HG02938 (cell line): ENCODE measurements around the gene CTDSP1.

Source experiments
- ATAC-seq: cut with Tn5 transposase; IDR thresholded peaks from one replicate; pipeline ENCODE4 v1.9.1; 2021; ENCODE audit warnings: mild to moderate bottlenecking, moderate library complexity; ENCODE audit not compliant: unreplicated experiment

CTDSP1 gene

DNA sequence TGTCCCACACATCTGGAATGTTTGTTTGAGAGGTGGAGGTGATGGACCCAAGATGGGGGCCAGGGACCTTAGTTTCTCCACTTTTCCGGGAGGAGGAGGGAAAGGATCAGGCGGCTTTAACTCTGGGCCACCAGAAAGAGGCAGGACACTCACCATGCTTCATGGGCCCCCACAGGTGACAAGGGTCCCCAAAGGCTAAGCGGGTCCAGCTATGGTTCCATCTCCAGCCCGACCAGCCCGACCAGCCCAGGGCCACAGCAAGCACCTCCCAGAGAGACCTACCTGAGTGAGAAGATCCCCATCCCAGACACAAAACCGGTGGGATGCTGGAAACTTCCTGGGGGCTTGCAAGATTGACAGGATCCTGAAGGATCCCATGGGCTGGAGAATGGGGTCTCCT lies 16.9 kb upstream of the CTDSP1 start:
- no peak for ATAC-seq

DNA sequence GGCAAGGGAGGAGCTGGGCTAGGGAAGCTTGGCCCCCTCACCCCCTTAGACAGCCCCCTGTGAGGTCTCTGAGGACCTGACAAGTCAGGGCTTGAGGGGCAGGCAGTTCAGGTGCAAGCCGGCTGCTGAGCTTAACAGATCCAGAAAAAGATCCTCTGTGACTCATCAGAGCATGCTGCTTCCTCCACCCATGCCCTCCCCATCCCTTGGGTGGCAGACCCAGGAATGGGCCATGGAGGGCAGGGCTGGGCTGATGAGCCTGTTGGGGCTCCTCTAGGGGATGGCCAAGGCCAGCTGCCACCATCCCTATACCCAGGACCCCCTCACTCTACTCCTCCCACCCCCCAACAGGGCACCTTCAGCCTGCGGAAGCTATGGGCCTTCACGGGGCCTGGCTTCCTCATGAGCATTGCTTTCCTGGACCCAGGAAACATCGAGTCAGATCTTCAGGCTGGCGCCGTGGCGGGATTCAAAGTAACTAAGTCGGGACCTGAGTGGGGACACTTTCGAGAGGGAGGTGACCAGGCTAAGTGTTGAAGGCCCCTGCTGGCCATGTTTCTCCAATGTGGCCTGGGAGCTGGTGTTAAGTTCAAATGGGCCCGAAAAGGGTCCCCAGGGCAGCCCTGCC lies 15.7 kb upstream of the CTDSP1 start:
- ATAC-seq: no peak

DNA sequence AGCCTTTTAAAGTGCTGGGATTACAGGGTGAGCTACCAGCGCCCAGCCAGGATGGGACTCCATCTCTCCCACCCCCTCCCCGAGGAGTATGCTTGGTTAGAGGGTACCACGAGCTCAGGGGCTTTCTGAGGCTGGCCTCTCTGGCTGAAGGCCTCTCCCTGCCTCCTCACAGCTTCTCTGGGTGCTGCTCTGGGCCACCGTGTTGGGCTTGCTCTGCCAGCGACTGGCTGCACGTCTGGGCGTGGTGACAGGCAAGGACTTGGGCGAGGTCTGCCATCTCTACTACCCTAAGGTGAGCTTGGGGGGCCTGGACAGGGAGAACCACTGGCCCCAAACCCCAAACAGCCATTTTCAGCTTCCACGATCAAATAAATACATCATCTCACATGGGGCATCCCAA lies 14.7 kb upstream of the CTDSP1 start:
- no peak for ATAC-seq

DNA sequence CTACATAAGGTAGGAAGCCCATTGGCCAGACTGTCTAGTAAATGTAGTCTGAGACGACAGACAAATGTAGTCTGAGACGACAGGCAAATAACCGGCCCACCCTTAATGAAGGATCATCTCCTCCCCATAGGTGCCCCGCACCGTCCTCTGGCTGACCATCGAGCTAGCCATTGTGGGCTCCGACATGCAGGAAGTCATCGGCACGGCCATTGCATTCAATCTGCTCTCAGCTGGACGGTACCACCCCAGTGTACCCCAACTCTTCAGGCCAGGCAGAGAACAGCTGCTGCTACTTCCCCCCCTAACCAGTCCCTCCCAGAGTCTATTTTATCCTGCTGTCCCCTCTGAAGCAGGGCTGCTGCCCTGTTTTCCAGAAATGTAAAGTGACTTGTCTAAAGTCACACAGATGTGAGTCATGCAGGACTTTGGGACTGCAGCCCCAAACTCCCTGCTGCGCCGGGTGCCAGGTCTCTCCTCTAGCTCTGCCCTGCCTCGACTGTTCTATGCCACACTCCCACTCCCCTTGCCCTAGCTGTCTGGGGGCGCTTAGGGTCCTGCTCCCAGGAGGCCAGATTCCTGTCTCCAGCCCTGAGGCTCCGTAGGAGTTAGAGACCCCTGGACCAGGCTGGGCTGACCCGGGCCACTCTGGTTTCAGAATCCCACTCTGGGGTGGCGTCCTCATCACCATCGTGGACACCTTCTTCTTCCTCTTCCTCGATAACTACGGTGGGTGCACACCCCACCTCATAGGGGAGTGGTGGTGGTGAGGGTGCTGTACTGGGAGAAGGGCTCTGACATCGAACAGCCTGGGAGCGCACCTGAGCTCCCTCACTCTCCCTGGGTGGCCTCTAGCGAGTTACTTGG lies 12.9 kb upstream of the CTDSP1 start:
- ATAC-seq: no peak

DNA sequence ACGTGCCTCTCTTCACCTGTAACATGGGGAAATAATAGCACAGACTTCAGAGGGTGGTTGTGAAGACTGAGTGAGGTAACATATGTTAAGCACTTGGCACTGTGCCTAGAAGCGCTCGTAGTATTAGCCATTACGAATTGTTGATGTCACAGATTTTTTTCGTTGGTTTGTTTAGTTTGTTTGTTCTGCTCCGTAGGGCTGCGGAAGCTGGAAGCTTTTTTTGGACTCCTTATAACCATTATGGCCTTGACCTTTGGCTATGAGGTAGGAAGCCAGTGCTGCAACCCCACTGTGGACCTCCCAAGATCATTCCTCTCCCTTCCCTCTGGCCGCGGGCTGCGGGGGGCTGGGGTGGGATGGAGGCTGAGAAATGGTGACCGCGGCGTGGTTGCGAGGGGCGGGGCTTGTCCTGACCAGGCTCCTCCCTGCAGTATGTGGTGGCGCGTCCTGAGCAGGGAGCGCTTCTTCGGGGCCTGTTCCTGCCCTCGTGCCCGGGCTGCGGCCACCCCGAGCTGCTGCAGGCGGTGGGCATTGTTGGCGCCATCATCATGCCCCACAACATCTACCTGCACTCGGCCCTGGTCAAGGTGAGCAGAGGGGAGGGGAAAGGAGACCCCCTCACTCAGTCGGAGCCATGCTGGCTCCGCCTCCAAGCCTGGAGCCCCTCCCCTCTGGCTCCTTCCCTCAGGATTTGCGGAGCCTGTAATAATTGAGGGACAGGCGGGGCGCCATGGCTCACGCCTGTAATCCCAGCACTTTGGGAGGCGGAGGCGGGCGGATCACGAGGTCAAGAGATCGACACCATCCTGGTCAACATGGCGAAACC lies 12.1 kb upstream of the CTDSP1 start:
- no peak for ATAC-seq

DNA sequence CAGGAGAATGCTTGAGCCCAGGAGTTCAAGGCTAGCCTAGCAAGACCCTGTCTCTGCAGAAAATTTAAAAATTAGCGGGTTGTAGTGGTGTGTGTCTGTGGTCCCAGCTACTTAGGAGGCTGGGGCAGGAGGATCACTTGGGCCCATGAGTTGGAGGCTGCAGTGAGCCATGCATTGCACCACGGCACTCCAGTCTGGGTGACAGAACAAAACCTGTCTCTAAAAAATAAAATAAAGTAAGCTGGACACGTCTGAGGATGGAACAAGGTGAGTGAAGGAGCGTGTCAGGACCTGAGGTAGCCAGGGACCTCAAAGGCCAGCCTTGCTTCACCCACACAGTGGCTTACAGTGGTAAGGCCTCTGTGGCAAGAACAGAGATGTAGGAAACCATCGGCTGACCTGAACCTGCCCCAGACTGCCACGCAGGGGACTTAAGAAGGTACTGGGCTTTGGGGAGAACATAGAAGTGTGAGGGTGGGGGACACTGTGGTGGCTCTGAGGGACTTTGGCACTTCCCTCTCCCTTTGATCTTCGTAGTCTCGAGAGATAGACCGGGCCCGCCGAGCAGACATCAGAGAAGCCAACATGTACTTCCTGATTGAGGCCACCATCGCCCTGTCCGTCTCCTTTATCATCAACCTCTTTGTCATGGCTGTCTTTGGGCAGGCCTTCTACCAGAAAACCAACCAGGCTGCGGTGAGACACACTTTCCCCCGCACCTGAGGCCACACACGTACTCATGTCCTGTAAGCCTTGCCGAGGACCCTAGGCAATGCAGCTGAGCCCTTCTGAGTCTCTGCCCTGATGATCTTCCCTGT lies 10.1 kb upstream of the CTDSP1 start:
- ATAC-seq: no peak

DNA sequence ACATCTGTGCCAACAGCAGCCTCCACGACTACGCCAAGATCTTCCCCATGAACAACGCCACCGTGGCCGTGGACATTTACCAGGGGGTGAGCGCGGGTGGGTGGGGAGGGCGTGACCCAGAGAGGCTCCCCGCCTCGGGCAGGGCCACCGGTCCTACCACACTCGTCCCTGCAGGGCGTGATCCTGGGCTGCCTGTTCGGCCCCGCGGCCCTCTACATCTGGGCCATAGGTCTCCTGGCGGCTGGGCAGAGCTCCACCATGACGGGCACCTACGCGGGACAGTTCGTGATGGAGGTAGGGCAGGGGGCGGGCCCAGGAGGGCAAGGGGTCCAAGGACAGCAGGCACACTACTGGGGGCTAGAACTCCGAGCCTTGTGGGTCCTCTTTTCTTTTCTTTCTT lies 8.5 kb upstream of the CTDSP1 start:
- no peak for ATAC-seq

DNA sequence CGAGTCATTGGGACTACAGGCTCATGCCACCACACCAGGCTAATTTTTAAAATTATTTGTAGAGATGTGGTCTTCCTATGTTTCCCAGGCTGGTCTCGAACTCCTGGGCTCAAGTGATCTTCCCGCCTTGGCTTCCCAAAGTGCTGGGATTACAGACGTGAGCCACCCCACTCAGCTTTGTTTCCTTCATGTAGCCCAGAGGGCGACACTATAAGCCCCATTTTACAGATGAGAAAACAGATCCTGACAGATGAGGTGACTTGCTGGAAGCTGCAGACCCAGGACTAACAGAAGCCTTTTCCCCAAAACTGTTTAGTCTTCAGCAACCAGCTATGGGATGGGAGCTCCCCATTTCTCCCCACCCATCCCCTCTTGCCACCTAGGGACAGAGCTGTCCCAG lies 7.2 kb upstream of the CTDSP1 start:
- no peak for ATAC-seq

DNA sequence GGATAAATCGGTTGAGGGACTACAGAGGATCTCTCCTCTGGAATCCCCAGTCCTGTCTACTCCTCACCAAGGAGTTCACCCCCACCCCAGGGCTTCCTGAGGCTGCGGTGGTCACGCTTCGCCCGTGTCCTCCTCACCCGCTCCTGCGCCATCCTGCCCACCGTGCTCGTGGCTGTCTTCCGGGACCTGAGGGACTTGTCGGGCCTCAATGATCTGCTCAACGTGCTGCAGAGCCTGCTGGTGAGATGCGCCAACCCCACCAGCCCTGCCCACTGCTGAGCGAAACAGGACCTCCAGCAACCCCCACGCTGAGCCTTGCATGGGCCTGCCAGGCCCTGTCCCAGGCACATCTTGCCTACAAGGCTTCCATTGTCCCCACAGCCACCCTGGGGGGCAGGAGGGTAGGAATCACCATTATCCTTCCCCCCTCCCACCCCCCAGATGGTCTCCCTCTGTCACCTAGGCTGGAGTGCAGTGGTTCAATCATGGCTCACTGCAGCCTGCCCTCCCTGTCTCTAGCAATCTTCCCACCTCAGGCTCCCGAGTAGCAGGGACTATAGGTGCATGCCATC lies 6.7 kb upstream of the CTDSP1 start:
- no peak for ATAC-seq

DNA sequence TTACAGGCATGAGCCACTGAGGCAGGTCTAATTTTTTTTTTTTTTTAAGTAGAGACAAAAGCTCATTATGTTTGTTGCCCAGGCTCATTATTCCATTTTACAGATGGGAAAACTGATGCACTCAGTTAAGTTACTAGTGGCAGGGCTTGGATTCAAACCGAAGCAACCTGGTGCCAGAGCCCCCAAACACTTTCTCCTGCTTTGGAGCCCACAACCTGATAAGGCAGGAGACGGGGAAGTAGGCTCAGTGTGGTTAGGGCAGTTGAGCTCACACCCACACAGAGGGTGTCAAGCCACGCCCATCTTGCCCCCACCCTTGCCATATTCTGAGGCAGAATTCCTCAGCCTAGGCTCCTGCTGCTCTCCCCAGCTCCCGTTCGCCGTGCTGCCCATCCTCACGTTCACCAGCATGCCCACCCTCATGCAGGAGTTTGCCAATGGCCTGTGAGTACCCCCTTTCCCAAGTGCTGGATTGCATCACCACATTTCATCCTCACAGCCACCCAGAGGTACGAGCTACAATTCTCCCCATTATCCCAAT lies 5.8 kb upstream of the CTDSP1 start:
- ATAC-seq: no peak

DNA sequence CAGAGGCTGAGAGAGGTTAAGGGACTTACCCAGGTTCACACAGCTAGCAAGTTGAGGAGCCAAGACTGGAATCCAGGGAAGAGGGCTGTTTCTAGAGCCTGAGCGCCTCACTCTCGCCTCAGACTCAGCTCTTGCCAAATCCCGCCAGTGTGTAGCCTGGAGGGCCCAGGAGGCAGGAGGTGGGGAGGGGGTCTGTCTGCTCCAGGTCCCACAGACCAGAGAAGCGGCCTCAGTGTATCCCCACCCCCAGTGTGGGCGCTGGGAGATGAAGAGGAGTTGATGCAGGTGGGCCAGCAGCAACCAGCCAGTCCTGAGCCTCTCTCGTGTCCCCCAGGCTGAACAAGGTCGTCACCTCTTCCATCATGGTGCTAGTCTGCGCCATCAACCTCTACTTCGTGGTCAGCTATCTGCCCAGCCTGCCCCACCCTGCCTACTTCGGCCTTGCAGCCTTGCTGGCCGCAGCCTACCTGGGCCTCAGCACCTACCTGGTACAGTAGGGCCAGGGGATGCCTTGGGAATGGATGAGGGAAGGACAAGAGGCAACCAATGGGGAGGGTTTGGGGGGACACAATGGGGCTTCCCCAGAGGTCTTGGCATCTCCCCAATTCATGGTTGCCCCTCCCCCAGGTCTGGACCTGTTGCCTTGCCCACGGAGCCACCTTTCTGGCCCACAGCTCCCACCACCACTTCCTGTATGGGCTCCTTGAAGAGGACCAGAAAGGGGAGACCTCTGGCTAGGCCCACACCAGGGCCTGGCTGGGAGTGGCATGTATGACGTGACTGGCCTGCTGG lies 5.2 kb upstream of the CTDSP1 start:
- no peak for ATAC-seq

GRCh38 chr2:218395090-218395444 lies 4.6 kb upstream of the CTDSP1 start:
- no peak for ATAC-seq

GRCh38 chr2:218395456-218395825 lies 4.2 kb upstream of the CTDSP1 start:
- no peak for ATAC-seq

DNA sequence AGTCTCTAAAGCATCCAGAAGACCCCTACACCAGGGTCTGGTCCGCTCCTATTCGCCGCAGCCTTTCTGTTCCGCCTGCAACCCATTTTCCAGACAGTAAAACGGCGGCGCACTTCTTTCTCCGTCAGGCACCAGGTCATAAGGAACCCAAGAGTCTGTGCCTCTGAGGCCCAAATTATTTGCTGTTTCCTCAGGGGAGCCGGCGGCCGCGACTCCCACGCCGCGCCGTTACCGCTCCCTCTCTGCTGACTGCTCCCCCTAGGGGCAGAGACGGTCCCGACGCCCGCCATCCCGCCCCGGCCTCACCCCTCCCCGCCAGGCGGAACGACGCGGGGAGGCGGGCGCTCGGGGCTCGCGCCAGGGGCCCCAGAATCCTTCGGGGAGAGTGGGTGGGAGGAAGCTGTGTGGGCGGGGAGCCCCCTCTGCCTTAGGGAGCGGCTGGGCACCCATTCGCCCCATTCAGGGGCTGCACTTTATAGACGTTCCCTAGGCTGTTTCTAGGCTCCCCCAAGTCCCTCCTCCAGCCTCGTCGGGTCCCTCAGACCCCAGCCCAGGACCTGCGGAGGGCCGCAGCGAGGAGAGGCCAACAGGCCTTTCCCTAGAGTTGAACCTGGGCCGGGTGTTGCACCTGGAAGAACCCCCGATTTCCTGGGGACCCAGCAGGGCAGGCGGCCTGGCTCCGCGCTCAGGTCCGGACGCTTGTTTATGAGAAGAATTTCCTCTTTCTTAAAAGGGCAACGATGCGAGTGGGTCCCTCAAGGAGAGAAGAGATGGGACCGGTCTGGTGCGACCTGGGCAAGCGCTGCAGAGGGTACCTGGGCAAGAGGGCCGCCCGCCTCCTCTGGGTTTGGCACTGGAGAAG lies 3.6 kb upstream of the CTDSP1 start:
- ATAC-seq: peak; percentile 31

DNA sequence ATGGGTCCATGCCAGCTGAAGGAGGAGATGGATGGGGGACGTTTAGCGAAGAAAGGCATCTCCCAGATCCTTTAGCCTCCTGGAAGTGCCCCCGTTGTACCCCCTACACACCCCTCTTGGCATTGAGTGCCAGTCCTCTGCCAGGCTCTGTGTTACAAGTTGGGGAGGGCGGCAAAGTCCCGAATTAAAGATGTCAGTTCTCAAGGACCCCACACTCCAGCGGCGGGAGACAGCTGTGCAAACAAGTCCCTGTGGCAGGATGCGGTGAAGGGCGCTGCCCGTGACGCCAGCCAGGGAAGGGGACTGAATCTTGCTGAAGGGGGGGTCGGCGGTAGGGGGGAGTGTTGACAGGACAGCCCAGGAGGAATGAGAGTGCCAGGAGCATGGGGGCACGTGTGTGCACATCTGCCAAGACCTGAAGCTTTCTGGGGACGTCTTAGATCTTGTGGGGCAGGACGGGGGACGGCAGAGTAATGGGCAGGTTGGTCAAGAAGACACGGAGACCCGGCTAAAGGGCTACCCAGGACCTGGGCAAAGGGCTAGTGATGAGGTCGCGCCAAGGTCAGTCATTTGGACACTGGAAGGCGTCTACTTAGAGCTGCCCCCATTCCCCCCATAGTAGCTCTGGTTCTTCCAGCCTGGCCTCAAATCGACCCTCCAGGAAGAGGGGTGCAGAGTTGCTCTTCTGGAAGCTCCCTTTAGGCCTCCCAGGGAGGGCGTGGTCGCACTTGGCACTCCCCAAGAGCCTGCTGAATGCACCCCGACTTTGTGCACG lies 2.8 kb upstream of the CTDSP1 start:
- ATAC-seq: no peak

DNA sequence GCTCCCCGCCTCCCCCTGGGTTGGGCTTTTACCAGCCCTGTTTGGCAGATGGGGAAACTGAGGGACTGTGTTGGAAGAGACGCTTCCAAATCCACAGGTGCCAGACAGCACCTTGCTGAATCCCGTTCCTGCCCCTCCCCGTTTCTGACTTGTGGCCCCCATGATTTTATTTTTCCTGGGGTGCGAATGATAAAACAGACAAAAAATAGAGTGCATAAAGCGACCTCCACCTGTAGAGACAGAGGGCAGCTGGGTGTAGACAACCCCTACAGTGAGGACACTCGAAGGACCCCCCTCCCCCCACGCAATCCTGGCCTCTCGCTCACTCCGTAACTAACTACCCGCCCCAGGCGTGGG lies 2.2 kb upstream of the CTDSP1 start:
- no peak for ATAC-seq

- ATAC-seq: no peak
Observed at GRCh38 chr2:218397820-218398436, 1.7 kb upstream of the CTDSP1 start.
